Ovary (tissue), 3 donors: ENCODE results near the gene SLC24A4.

Experiments
- EP300 ChIP-seq: sonication (generic); formaldehyde crosslinking; IDR thresholded peaks from one replicate; pipeline ENCODE4 v1.6.1; 2017; ENCODE audit warnings: antibody characterized with exemption
- POLR2A ChIP-seq: fragments of 450-650 bp; IDR thresholded peaks from one replicate; pipeline ENCODE4 v1.6.1; 2017; ENCODE audit warnings: antibody characterized with exemption, mild to moderate bottlenecking, moderate library complexity
- TF ChIP-seq, protein P1 (sequence below), 3 donors: fragments of 450-650 bp in 2 of 3; fragments of 200-600 bp in 1 of 3; IDR thresholded peaks; one replicate each; pipeline versions ENCODE4 v1.5.1 to v1.8.0; 2016 to 2022; ENCODE audit warnings: antibody characterized with exemption in 3 of 3, mild to moderate bottlenecking in 1 of 3
- donor health status: DM: no; HTN: no; CAD: no.

DNA sequence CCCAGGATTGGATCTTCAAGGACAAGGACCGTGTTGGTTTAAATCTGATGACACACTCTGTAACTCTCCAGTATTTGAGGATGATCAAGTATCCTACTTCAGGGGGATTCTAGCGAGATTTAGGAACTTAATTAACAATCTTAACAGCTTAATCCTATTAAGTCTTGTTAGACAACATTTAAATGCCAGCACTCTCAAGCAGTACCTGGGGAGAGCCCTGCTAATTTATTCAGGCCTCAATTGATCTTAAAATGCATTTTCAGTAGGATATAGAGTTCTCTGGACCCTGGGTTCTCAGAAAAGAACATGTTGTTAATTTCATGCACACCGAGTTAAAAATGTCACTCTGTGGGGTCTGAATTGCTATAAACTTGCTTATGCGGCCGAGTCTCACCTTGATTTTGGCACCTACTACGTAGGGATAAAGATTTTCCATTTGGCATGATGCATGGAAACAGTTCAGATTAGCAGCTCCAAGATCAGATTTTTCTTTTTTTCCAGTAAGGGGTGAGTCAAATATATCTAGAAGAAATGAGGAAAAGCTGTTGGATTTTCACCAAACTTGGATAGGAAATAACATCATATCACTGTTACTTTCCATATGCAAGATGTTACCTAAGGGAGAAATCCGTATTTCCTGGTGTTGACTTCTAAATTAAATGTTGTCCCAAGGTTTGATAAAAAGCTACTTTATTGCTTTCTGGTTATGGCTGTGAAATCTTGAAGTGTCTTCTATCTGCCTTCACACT lies 76.1 kb downstream of the SLC24A4 start:
- TF ChIP-seq, protein P1, sequence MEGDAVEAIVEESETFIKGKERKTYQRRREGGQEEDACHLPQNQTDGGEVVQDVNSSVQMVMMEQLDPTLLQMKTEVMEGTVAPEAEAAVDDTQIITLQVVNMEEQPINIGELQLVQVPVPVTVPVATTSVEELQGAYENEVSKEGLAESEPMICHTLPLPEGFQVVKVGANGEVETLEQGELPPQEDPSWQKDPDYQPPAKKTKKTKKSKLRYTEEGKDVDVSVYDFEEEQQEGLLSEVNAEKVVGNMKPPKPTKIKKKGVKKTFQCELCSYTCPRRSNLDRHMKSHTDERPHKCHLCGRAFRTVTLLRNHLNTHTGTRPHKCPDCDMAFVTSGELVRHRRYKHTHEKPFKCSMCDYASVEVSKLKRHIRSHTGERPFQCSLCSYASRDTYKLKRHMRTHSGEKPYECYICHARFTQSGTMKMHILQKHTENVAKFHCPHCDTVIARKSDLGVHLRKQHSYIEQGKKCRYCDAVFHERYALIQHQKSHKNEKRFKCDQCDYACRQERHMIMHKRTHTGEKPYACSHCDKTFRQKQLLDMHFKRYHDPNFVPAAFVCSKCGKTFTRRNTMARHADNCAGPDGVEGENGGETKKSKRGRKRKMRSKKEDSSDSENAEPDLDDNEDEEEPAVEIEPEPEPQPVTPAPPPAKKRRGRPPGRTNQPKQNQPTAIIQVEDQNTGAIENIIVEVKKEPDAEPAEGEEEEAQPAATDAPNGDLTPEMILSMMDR (IDR thresholded peaks at IDR 0.05): no peak
- TF ChIP-seq POLR2A (no peak), EP300 (no peak)
